Progenitor cell of endocrine pancreas (in vitro differentiated cells): ENCODE data around the gene REELD1. TPM values are rescaled to one million over a fixed set of nuclear protein-coding genes. Genes with fewer than 3 reads are reported as not detected.

Experiments
- DNase-seq: peaks from one replicate; pipeline ENCODE4 v3.0.0; 2021; ENCODE audit warnings: low spot score; ENCODE audit not compliant: unreplicated experiment
- H3K27ac Mint-ChIP-seq: 2 replicates; pipeline ENCODE4 v1.8.0; 2021; ENCODE audit warnings: mild to moderate bottlenecking, moderate library complexity, mixed read lengths
- H3K27me3 Mint-ChIP-seq: 2 replicates; pipeline ENCODE4 v1.8.0; 2021; ENCODE audit warnings: mixed read lengths
- H3K36me3 Mint-ChIP-seq: 2 replicates; pipeline ENCODE4 v1.8.0; 2022; ENCODE audit warnings: mixed read lengths; ENCODE audit not compliant: insufficient read depth
- H3K4me1 Mint-ChIP-seq: 2 replicates; pipeline ENCODE4 v1.8.0; 2021; ENCODE audit warnings: low read depth, mixed read lengths
- H3K4me3 Mint-ChIP-seq: 2 replicates; pipeline ENCODE4 v1.8.0; 2021; ENCODE audit warnings: low read depth, mild to moderate bottlenecking, moderate library complexity, mixed read lengths
- H3K9me3 Mint-ChIP-seq: 2 replicates; pipeline ENCODE4 v1.8.0; 2021; ENCODE audit warnings: low read depth, mixed read lengths
- CTCF ChIP-seq: fragments of 200-600 bp; sonication (generic); IDR thresholded peaks from one replicate; pipeline ENCODE4 v1.5.0; 2021; ENCODE audit warnings: antibody characterized with exemption, mild to moderate bottlenecking; ENCODE audit not compliant: unreplicated experiment
- total RNA-seq: library from RNA; stranded (reverse); gene quantifications from 2 replicates; pipeline ENCODE4 v1.2.1, GENCODE V29; 2021

Gene REELD1
- total RNA-seq, 1 donor from 2014 or later, result not detected

- H3K4me3 Mint-ChIP-seq, result no peak overlapping the region
- peaks cover 12% of the 10 kb centered on the region for H3K4me1 Mint-ChIP-seq
- DNase-seq, result no peak
- no peak for TF ChIP-seq CTCF
- no peaks in the 10 kb centered on the region for H3K9me3 Mint-ChIP-seq
- H3K36me3 Mint-ChIP-seq, result no peaks in the 10 kb centered on the region
- no peak overlapping the region for H3K27ac Mint-ChIP-seq
- peaks cover 5% of the 10 kb centered on the region for H3K27me3 Mint-ChIP-seq
Observed at GRCh38 chr4:146247356-146247755, 33.0 kb downstream of the REELD1 start.

- no peak for DNase-seq
- no peak for TF ChIP-seq CTCF
- Mint-ChIP-seq H3K36me3 (no peaks in the 10 kb centered on the region), H3K4me1 (peaks cover 5% of the 10 kb centered on the region), H3K4me3 (no peak overlapping the region), H3K27me3 (no peaks in the 10 kb centered on the region), H3K27ac (no peak overlapping the region), H3K9me3 (no peaks in the 10 kb centered on the region)
Observed at GRCh38 chr4:146252969-146253611, 38.8 kb downstream of the REELD1 start.

GRCh38 chr4:146255463-146255862, 41.1 kb downstream of the REELD1 start:
- no peak for DNase-seq
- H3K36me3 Mint-ChIP-seq, result no peaks in the 10 kb centered on the region
- H3K9me3 Mint-ChIP-seq, result no peaks in the 10 kb centered on the region
- H3K27ac Mint-ChIP-seq, result no peak overlapping the region
- H3K4me3 Mint-ChIP-seq, result no peak overlapping the region
- no peaks in the 10 kb centered on the region for H3K27me3 Mint-ChIP-seq
- H3K4me1 Mint-ChIP-seq, result peaks cover 4% of the 10 kb centered on the region
- no peak for TF ChIP-seq CTCF

- no peak for TF ChIP-seq CTCF
- H3K27ac Mint-ChIP-seq, result no peak overlapping the region
Observed at GRCh38 chr4:146255874-146256273, 41.5 kb downstream of the REELD1 start.

GRCh38 chr4:146256328-146256727, 42.0 kb downstream of the REELD1 start:
- H3K4me1 Mint-ChIP-seq, result peaks cover 4% of the 10 kb centered on the region
- no peaks in the 10 kb centered on the region for H3K9me3 Mint-ChIP-seq
- H3K36me3 Mint-ChIP-seq, result no peaks in the 10 kb centered on the region
- TF ChIP-seq CTCF, result no peak
- no peak for DNase-seq
- no peaks in the 10 kb centered on the region for H3K27me3 Mint-ChIP-seq
- H3K27ac Mint-ChIP-seq, result no peak overlapping the region
- H3K4me3 Mint-ChIP-seq, result no peak overlapping the region

More at GRCh38 chr4:146255874-146256273, 41.5 kb downstream of the REELD1 start:
- Mint-ChIP-seq H3K36me3 (no peaks in the 10 kb centered on the region), H3K27me3 (no peaks in the 10 kb centered on the region), H3K9me3 (no peaks in the 10 kb centered on the region), H3K4me1 (peaks cover 4% of the 10 kb centered on the region), H3K4me3 (no peak overlapping the region)
- no peak for DNase-seq
